ENCODE results near the gene KRR1. TPM values are rescaled to one million over a fixed set of nuclear protein-coding genes. Genes with fewer than 3 reads are reported as not detected.

KRR1 gene
- polyA plus RNA-seq, 1 of the 3 experiments (the other 2 are of a cell fraction) = 13.8 TPM

DNA sequence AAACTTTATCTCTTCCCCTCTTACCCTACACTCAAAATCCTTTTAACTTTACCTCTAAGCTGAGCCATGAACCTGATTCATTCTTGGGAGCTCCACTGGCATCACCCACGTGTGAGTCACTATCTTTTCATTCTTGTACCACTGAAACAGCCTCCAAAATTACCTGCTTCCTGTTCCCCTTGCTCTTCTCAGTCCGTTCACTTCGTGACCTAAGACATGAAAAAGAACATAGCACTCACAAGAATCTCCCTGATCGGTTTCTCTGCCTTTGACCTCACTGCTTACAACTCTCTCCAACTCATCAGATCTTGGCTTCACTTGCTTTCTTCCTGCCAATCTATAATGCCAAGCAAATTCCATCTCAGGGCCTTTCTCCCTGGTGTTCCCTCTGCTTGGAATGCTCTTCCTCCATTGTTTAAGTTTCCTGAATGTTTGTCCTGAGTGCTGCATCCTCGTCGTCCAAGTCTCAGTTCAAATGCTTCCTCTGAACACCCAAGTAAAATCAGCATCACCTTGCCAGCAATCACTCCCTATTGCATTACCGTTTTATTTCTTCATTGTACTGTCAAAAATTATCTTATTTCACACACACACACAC lies 21.7 kb downstream of the KRR1 start (continued):
- TF ChIP-seq, protein P1, sequence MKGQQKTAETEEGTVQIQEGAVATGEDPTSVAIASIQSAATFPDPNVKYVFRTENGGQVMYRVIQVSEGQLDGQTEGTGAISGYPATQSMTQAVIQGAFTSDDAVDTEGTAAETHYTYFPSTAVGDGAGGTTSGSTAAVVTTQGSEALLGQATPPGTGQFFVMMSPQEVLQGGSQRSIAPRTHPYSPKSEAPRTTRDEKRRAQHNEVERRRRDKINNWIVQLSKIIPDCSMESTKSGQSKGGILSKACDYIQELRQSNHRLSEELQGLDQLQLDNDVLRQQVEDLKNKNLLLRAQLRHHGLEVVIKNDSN (IDR thresholded peaks at IDR 0.05; ENCODE audit: borderline replicate concordance, low read depth) = no peak
- no peak for TF ChIP-seq IRF3 (IDR thresholded peaks at IDR 0.05; ENCODE audit: low read depth, low read length)
- TF ChIP-seq POLR2AphosphoS5 (IDR thresholded peaks at IDR 0.05; ENCODE audit: low read depth, low read length) = no peak
- TF ChIP-seq, protein P2, sequence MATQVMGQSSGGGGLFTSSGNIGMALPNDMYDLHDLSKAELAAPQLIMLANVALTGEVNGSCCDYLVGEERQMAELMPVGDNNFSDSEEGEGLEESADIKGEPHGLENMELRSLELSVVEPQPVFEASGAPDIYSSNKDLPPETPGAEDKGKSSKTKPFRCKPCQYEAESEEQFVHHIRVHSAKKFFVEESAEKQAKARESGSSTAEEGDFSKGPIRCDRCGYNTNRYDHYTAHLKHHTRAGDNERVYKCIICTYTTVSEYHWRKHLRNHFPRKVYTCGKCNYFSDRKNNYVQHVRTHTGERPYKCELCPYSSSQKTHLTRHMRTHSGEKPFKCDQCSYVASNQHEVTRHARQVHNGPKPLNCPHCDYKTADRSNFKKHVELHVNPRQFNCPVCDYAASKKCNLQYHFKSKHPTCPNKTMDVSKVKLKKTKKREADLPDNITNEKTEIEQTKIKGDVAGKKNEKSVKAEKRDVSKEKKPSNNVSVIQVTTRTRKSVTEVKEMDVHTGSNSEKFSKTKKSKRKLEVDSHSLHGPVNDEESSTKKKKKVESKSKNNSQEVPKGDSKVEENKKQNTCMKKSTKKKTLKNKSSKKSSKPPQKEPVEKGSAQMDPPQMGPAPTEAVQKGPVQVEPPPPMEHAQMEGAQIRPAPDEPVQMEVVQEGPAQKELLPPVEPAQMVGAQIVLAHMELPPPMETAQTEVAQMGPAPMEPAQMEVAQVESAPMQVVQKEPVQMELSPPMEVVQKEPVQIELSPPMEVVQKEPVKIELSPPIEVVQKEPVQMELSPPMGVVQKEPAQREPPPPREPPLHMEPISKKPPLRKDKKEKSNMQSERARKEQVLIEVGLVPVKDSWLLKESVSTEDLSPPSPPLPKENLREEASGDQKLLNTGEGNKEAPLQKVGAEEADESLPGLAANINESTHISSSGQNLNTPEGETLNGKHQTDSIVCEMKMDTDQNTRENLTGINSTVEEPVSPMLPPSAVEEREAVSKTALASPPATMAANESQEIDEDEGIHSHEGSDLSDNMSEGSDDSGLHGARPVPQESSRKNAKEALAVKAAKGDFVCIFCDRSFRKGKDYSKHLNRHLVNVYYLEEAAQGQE (IDR thresholded peaks at IDR 0.05; ENCODE audit: low read depth, low read length) = no peak

GRCh38 chr12:75489187-75489586 lies 22.2 kb downstream of the KRR1 start:
- DNase-seq = no peak
- no peaks in the 10 kb centered on the region for H4K20me1 ChIP-seq (ENCODE audit: insufficient read depth)
- WGBS (ENCODE audit: low lambda C conversion rate) = 61% methylated on average over 2 of the region's 2 CpGs
- peak overlapping the region in 1 of 2 experiments; percentile 25; a peak in 2 of 4 replicates for H3K4me3 ChIP-seq (ENCODE audit: low read depth in 2 of 2, low read length in 1 of 2)
- H3K9me2 ChIP-seq = no peaks in the 10 kb centered on the region
- H3K27ac ChIP-seq (ENCODE audit: low read depth in 2 of 2, low read length in 1 of 2) = peak overlapping the region; percentile 66 to 75; a peak in 3 of 4 replicates
- CTCF ChIA-PET = interaction anchor here (1.9 kb wide), 1 partner anchor 15 kb away, joined by 6 read pairs; no protein-coding TSS in a partner anchor
- peak overlapping the region; percentile 70 for H3K4me2 ChIP-seq
- H3K27me3 ChIP-seq (ENCODE audit: insufficient read depth) = no peaks in the 10 kb centered on the region
- no peaks in the 10 kb centered on the region for H3K9me3 ChIP-seq
- H2AFZ ChIP-seq (ENCODE audit: low read depth) = 0 out of 2 replicates have a peak overlapping the region, but pooled peaks have one; percentile 22
- H3K36me3 ChIP-seq (replicated peaks in 1 of 2; ENCODE audit: control insufficient read depth in 1 of 2, insufficient read depth in 2 of 2, low read length in 1 of 2) = peaks cover 15 to 57% of the 10 kb centered on the region in 2 experiments
- TF ChIP-seq GATA2 (CRISPR knock-in tag; IDR thresholded peaks at IDR 0.05) (no peak), PBX3 (IDR thresholded peaks at IDR 0.05) (peak; percentile 35; the same call in 1 of the 2 replicates), FOSL2 (IDR thresholded peaks at IDR 0.05; ENCODE audit: borderline replicate concordance, low read depth) (no peak)
- peaks cover 65% of the 10 kb centered on the region for H3F3A ChIP-seq (replicated peaks; ENCODE audit: insufficient read depth)
- peak overlapping the region; percentile 26; the same call in 1 of the 2 replicates for H3K9ac ChIP-seq
- H3K4me1 ChIP-seq (ENCODE audit: control insufficient read depth in 1 of 2, insufficient read depth in 2 of 2, low read depth in 1 of 2, low read length in 1 of 2) = peaks cover 0 to 27% of the 10 kb centered on the region in 2 experiments; a peak in 3 of 4 replicates
- H3K79me2 ChIP-seq (ENCODE audit: insufficient read depth) = peaks cover 79% of the 10 kb centered on the region
- POLR2A ChIA-PET = interaction anchor here (0.5 kb wide), 1 partner anchor 9 kb away, joined by 3 read pairs; no protein-coding TSS in a partner anchor

Measured in SK-N-SH (cell line).